ENCODE data around the gene KRTAP1-4. TPM values are rescaled to one million over a fixed set of nuclear protein-coding genes. Genes with fewer than 3 reads are reported as not detected.
"Not testable (repeated sequence)": the region's sequence is repeated elsewhere in the genome, so short reads cannot be mapped to it uniquely, and the experiment has no call there.

Gene KRTAP1-4
- total RNA-seq, 2 donors from 2014 or later = not detected

DNA sequence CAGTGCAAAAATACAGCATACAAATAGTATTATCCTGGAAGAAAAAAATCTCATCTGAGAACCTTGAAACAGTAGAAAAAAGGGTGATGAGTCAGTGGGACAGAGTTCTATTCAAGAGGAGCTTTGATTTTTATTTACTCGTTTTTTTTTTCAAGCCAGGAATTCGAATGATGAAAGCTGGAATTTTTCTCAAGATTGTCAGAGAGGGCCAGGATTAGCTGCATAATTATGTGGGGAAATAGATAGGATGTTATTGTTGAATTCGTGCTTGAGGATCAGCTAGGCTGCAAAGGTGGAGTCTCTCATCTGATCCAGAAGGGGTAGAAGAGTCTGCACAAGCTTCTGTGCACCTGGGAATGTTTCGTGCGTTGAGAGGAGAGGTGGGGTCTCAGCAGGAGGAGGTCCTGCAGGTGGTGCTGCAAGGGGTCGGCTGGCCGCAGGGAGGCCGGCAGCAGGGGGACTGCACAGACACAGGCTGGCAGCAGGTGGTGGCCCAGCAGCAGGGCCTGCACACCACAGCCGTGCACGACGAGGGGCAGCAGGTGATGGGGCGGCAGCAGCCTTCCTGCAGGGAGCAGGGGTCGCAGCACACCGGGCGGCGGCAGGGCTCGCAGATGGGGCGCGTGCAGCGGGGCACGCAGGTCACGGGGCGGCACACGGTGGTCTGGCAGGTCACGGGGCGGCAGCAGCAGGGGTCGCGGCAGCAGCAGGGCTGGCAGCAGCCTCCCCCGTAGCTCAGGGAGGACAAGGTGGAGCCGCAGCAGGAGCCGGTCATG is 29.5 kb upstream of the KRTAP1-4 start:
- not testable (repeated sequence) for H3K4me3 Mint-ChIP-seq; DNase-seq (ENCODE audit: low spot score); H3K27ac Mint-ChIP-seq; H3K4me1 Mint-ChIP-seq (ENCODE audit: low read depth in 2 of 2); H3K36me3 Mint-ChIP-seq; H3K9me3 Mint-ChIP-seq
- peak in 1 of 2 donors; percentile 40 for ATAC-seq
- H3K27me3 Mint-ChIP-seq = peaks cover 35 to 60% of the 10 kb centered on the region in 2 donors

DNA sequence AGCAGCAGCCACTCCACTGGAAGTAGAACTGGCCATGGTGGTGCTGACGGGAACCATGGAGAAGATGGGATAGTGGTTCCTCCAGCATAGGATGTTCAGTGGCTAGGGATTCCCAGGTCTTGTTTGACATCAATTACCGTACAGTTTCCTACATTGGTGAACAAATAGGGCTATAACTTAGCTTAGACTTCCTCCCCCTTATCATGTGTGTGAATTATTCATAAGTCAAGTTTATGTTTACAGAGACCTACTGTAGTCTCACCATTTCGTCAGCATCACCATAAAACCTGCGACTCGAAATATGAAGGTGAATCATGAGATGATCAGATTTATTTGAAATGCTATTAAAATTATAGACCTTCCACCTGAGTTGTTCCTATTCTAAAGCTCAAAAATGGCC is 28.7 kb upstream of the KRTAP1-4 start:
- H3K27ac Mint-ChIP-seq = no peak overlapping the region
- H3K4me1 Mint-ChIP-seq (ENCODE audit: low read depth in 2 of 2) = no peaks in the 10 kb centered on the region
- peaks cover 35 to 60% of the 10 kb centered on the region in 2 donors for H3K27me3 Mint-ChIP-seq

DNA sequence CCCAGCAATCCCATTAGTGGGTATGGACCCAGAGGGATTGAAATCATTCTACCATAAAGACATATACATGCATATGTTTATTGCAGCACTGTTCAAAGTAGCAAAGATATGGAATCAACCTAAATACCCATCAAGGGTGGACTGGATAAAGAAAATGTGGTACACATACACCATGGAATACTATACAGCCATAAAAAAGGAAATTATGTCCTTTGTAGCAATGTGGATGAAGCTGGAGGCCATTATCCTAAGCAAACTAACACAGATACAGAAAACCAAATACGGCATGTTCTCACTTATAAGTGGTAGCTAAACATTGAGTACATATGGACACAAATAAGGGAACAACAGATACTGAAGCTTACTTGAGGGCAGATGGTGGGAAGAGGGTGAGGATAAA is 27.6 kb upstream of the KRTAP1-4 start:
- ATAC-seq = no peak
- Mint-ChIP-seq H3K9me3 (no peaks in the 10 kb centered on the region), H3K4me3 (no peak overlapping the region), H3K27ac (no peak overlapping the region), H3K27me3 (peaks cover 37 to 71% of the 10 kb centered on the region in 2 donors), H3K36me3 (peaks cover 4% of the 10 kb centered on the region), H3K4me1 (ENCODE audit: low read depth in 2 of 2) (no peaks in the 10 kb centered on the region)
- DNase-seq (ENCODE audit: low spot score) = no peak

More for the DNA sequence above, 28.7 kb upstream of the KRTAP1-4 start:
- Mint-ChIP-seq H3K4me3 (no peak overlapping the region), H3K9me3 (no peaks in the 10 kb centered on the region), H3K36me3 (peaks cover 4% of the 10 kb centered on the region)
- no peak for ATAC-seq
- no peak for DNase-seq (ENCODE audit: low spot score)

DNA sequence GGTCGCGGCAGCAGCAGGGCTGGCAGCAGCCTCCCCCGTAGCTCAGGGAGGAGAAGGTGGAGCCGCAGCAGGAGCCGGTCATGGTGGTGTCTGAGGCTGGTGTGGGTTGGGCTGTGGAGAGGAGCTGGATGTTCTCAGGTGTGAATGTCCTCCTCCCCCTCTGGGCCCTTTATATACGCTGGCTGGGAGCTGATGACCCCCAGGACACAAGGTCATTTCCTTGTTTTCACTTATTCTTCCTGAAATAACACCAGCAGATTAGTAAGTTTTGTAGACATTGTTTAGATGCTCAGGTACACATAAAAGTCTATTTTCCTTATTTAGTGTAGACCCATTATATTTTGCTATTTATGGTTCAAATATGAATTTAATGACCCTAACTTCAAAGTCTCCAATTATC is 25.1 kb upstream of the KRTAP1-4 start, which contains the start of gene KRTAP2-2:
KRTAP2-2 (minus strand) TSS at position 101 of the 400 bp plus-strand sequence; CDS start at position 82, 19 bp downstream.
- not testable (repeated sequence) for ATAC-seq; H3K4me1 Mint-ChIP-seq (ENCODE audit: low read depth in 2 of 2); H3K27ac Mint-ChIP-seq; H3K36me3 Mint-ChIP-seq; H3K4me3 Mint-ChIP-seq; DNase-seq (ENCODE audit: low spot score); H3K9me3 Mint-ChIP-seq
- peaks cover 26 to 54% of the 10 kb centered on the region in 2 donors for H3K27me3 Mint-ChIP-seq

DNA sequence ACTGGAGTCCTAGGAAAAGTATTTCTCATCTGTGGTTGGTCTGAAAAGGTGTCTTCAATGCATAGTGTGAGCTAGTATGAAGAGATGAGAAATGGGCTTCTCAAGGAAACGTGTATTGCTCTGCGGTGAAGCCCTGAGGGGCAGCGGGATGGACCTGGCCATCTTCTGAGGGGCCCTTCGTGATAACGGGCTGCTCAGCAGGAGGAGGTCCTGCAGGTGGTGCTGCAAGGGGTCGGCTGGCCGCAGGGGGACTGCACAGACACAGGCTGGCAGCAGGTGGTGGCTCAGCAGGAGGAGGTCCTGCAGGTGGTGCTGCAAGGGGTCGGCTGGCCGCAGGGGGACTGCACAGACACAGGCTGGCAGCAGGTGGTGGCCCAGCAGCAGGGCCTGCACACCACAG is 24.6 kb upstream of the KRTAP1-4 start:
- H3K27ac Mint-ChIP-seq; H3K4me1 Mint-ChIP-seq (ENCODE audit: low read depth in 2 of 2); H3K9me3 Mint-ChIP-seq; DNase-seq (ENCODE audit: low spot score); H3K4me3 Mint-ChIP-seq; H3K36me3 Mint-ChIP-seq: not testable (repeated sequence)
- ATAC-seq = peak in 1 of 2 donors; percentile 36
- H3K27me3 Mint-ChIP-seq = peaks cover 27 to 52% of the 10 kb centered on the region in 2 donors

DNA sequence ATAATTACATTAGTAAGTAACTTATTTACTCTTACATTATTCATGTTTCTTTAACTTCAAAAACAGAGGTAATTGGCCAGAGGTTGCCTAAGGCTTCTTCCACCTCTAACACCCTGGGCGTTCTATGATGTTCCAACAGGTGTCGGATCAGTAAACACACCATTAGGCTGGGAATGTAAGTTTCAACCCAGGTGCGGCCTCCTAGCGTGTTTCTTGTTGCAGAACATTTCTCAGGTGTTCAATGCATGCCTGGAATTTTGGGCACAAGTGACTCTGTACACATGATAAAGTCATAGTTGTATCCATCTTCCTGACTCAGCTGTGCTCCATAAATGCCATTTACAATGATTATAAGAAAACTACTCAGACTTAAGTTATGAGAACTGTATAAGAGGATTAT is 24.0 kb upstream of the KRTAP1-4 start:
- H3K4me1 Mint-ChIP-seq (ENCODE audit: low read depth in 2 of 2) = peaks cover 2% of the 10 kb centered on the region in 2 donors
- no peak overlapping the region for H3K4me3 Mint-ChIP-seq
- H3K36me3 Mint-ChIP-seq = peaks cover 4% of the 10 kb centered on the region
- H3K27me3 Mint-ChIP-seq = peaks cover 24 to 47% of the 10 kb centered on the region in 2 donors
- ATAC-seq = no peak
- DNase-seq (ENCODE audit: low spot score) = no peak
- no peak overlapping the region for H3K27ac Mint-ChIP-seq
- H3K9me3 Mint-ChIP-seq = no peaks in the 10 kb centered on the region

DNA sequence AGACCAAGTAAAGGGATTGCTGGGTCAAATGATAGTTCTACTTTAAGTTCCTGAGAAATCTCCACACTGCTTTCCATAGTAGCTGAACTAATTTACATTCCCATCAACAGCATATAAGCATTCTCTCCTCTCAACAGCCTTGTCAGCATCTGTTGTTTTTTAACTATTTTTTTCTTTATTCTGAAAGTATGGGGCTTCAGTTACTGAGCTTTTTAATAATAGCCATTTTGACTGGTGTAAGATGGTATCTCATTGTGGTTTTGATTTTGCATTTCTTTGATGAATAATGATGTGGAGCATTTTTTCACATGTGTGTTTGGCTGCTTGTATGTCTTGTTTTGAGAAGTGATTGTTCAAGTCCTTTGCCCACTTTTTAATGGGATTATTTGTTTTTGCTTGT is 22.6 kb upstream of the KRTAP1-4 start:
- ATAC-seq = no peak
- Mint-ChIP-seq H3K9me3 (no peaks in the 10 kb centered on the region), H3K4me1 (ENCODE audit: low read depth in 2 of 2) (peaks cover 4 to 5% of the 10 kb centered on the region in 2 donors), H3K27ac (no peak overlapping the region), H3K27me3 (peaks cover 19 to 43% of the 10 kb centered on the region in 2 donors), H3K4me3 (no peak overlapping the region), H3K36me3 (peaks cover 2% of the 10 kb centered on the region)
- no peak for DNase-seq (ENCODE audit: low spot score)

DNA sequence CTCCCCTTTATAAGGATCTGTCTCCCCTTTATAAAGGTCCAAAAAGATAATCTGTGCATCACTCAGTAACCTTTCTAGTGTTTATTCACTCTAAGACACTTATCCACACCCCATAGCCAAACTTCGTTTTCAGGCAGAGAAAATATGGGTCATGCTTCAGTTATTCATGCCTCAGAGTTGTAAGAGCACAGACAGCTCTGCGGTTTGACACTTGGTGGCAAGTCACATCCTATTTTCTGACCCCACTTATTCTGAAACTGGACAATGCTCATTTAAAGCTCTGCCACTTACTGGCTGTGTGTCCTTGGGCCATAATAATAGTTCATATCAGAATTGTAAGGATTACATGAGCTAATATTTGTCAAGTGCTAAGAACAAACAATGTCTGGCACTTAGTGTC is 19.1 kb upstream of the KRTAP1-4 start:
- ATAC-seq = no peak
- Mint-ChIP-seq H3K27me3 (peaks cover 21 to 40% of the 10 kb centered on the region in 2 donors), H3K4me3 (no peak overlapping the region), H3K9me3 (no peaks in the 10 kb centered on the region), H3K27ac (no peak overlapping the region), H3K36me3 (no peaks in the 10 kb centered on the region), H3K4me1 (ENCODE audit: low read depth in 2 of 2) (peaks cover 4 to 7% of the 10 kb centered on the region in 2 donors)
- DNase-seq (ENCODE audit: low spot score) = no peak

DNA sequence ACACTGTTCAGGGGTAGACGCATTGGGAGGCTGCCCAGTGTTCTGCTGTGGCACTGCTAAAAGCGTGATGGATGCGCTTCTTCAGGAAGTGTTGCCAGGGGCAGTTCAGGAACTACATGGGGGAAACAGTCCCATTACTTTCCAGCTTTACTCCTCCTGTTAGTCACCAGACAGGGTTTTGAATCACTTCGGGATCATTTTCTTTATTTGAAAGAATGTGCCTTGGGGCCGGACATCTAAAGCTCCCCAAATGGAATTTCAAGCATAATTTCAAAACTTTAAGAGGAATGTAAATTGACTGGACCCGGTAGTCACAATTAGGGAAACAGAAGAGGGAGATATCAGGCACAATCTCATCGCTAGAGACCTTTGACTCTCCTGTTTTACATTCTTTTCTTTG is 18.4 kb upstream of the KRTAP1-4 start:
- peaks cover 24 to 33% of the 10 kb centered on the region in 2 donors for H3K27me3 Mint-ChIP-seq
- peaks cover 4 to 9% of the 10 kb centered on the region in 2 donors for H3K4me1 Mint-ChIP-seq (ENCODE audit: low read depth in 2 of 2)
- no peak for ATAC-seq
- peaks cover 2% of the 10 kb centered on the region for H3K9me3 Mint-ChIP-seq
- no peak overlapping the region for H3K4me3 Mint-ChIP-seq
- no peak for DNase-seq (ENCODE audit: low spot score)
- H3K27ac Mint-ChIP-seq = no peak overlapping the region
- H3K36me3 Mint-ChIP-seq = peaks cover 3% of the 10 kb centered on the region

DNA sequence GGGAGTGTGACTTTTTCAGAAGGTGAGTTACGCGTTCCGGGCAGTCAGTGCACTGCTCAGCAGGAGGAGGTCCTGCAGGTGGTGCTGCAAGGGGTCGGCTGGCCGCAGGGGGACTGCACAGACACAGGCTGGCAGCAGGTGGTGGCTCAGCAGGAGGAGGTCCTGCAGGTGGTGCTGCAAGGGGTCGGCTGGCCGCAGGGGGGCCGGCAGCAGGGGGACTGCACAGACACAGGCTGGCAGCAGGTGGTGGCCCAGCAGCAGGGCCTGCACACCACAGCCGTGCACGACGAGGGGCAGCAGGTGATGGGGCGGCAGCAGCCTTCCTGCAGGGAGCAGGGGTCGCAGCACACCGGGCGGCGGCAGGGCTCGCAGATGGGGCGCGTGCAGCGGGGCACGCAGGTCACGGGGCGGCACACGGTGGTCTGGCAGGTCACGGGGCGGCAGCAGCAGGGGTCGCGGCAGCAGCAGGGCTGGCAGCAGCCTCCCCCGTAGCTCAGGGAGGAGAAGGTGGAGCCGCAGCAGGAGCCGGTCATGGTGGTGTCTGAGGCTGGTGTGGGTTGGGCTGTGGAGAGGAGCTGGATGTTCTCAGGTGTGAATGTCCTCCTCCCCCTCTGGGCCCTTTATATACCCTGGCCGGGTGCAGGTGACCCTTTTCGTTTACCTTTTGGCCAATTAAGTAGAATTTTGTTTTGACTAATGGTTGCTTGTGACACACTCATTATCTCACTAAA is 16.9 kb upstream of the KRTAP1-4 start, which contains the start of gene KRTAP2-1:
KRTAP2-1 (minus strand) TSS at position 582 of the 731 bp plus-strand sequence; CDS start at position 533, 49 bp downstream.
- H3K4me3 Mint-ChIP-seq; H3K4me1 Mint-ChIP-seq (ENCODE audit: low read depth in 2 of 2); H3K27ac Mint-ChIP-seq; DNase-seq (ENCODE audit: low spot score); H3K9me3 Mint-ChIP-seq; H3K36me3 Mint-ChIP-seq: not testable (repeated sequence)
- H3K27me3 Mint-ChIP-seq = peaks cover 26% of the 10 kb centered on the region in 2 donors
- peak; percentile 24 to 52 for ATAC-seq

DNA sequence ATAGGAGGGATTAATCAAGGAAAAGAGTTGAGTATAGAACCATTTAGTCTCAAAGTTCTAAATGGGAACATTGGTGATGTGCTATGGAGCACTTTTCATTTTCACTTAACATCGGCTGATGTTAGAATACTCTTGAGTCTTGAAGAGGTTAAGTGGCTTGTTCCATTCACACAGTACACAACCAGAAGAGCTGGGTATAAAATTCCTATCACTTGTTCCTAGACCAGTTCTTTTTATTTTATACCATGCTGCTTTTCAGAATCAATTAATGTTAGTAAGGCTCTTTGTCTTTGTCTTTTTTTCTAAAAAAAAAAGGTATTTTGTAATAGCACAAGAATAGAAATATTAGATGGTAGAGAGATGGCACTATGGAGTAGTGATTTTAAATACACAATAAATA is 13.0 kb upstream of the KRTAP1-4 start:
- H3K4me3 Mint-ChIP-seq = no peak overlapping the region
- no peak overlapping the region for H3K27ac Mint-ChIP-seq
- H3K4me1 Mint-ChIP-seq (ENCODE audit: low read depth in 2 of 2) = peaks cover 0 to 4% of the 10 kb centered on the region in 2 donors
- DNase-seq (ENCODE audit: low spot score) = no peak
- H3K9me3 Mint-ChIP-seq = peaks cover 3% of the 10 kb centered on the region
- peaks cover 25 to 40% of the 10 kb centered on the region in 2 donors for H3K27me3 Mint-ChIP-seq
- ATAC-seq = no peak
- H3K36me3 Mint-ChIP-seq = peaks cover 5% of the 10 kb centered on the region

DNA sequence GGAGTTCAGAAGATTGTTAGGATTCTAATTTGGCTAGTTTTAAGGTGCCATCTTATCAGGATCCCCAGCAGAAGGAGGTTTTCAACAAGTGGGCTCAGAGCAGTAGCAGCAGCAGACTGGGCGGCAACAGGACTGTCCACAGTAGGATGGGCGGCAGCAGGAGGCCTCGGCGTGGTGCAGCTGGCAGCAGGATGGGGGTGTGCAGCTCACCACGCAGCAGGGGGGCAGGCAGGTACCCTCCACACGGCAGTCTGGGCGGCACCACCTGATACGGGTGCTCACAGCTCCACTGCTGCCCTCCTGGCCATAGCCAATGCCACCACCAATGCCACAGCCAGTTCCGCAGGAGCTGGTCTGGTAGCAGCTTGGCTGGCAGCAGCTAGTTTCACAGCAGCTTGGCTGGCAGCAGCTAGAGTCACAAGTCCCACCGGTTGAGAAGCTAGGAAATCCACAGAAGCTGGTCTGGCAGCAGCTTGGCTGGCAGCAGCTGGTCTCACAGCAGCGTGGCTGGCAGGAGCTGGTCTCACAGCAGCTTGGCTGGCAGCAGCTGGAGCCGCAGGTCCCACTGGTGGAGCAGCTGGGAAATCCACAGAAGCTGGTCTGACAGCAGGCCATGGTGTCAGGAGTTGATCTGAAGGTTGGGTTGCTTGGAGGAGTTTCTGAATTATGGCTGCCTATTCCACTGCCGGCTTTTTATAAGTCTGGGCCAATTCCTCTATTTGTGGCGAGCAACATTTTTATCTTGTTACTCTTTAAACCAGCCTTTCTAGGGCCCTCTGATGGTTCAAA is 11.0 kb upstream of the KRTAP1-4 start, which contains the start of gene KRTAP1-1:
KRTAP1-1 (minus strand) TSS at position 668 of the 789 bp plus-strand sequence; CDS start at position 615, 53 bp downstream.
- not testable (repeated sequence) for DNase-seq (ENCODE audit: low spot score); H3K4me1 Mint-ChIP-seq (ENCODE audit: low read depth in 2 of 2)

DNA sequence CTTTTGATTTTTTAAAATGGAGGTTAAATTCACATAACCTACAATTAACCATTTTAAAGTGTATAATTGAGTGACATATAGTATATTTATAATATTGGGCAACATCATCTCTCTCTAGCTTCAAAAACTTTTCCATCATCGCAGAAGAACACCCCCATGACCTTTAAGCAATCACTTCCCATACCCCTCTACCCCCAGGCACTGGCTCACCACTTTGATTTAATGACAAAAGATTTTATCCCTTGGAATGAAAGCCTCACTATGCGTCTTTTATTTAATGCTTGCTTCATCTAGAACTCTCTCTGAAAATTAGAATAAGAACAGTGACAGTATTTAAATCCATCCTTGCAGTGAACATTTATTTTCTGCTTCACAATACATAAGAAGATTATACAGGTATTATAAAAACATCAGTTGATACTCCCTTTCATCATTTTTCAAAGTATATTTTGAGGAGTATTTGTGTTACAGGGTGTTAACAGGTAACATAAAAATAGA is 7.9 kb upstream of the KRTAP1-4 start:
- Mint-ChIP-seq H3K4me3 (no peak overlapping the region), H3K4me1 (ENCODE audit: low read depth in 2 of 2) (no peaks in the 10 kb centered on the region), H3K36me3 (no peaks in the 10 kb centered on the region), H3K27ac (no peak overlapping the region), H3K9me3 (no peaks in the 10 kb centered on the region), H3K27me3 (peaks cover 37 to 53% of the 10 kb centered on the region in 2 donors)
- no peak for ATAC-seq
- no peak for DNase-seq (ENCODE audit: low spot score)

More for the DNA sequence above, 11.0 kb upstream of the KRTAP1-4 start, which contains the start of gene KRTAP1-1:
- peaks cover 30 to 41% of the 10 kb centered on the region in 2 donors for H3K27me3 Mint-ChIP-seq
- H3K9me3 Mint-ChIP-seq, H3K36me3 Mint-ChIP-seq, H3K27ac Mint-ChIP-seq, ATAC-seq, H3K4me3 Mint-ChIP-seq: not testable (repeated sequence)

All from natural killer cell treated with Interleukin-12 subunit alpha and Interleukin-12 subunit beta and Interleukin-15 and Interleukin-18, amount 100 ng/mL, for 72 hours (primary cell).